ENCODE results near the gene KLHL9. TPM values are rescaled to one million over a fixed set of nuclear protein-coding genes. Genes with fewer than 3 reads are reported as not detected.

The KLHL9 gene
- polyA plus RNA-seq, 1 of the 3 experiments (the other 2 are of a cell fraction) = 6.8 TPM

GRCh38 chr9:21333226-21333625 lies 2.0 kb downstream of the KLHL9 start (continued):
- TF ChIP-seq, protein P1, sequence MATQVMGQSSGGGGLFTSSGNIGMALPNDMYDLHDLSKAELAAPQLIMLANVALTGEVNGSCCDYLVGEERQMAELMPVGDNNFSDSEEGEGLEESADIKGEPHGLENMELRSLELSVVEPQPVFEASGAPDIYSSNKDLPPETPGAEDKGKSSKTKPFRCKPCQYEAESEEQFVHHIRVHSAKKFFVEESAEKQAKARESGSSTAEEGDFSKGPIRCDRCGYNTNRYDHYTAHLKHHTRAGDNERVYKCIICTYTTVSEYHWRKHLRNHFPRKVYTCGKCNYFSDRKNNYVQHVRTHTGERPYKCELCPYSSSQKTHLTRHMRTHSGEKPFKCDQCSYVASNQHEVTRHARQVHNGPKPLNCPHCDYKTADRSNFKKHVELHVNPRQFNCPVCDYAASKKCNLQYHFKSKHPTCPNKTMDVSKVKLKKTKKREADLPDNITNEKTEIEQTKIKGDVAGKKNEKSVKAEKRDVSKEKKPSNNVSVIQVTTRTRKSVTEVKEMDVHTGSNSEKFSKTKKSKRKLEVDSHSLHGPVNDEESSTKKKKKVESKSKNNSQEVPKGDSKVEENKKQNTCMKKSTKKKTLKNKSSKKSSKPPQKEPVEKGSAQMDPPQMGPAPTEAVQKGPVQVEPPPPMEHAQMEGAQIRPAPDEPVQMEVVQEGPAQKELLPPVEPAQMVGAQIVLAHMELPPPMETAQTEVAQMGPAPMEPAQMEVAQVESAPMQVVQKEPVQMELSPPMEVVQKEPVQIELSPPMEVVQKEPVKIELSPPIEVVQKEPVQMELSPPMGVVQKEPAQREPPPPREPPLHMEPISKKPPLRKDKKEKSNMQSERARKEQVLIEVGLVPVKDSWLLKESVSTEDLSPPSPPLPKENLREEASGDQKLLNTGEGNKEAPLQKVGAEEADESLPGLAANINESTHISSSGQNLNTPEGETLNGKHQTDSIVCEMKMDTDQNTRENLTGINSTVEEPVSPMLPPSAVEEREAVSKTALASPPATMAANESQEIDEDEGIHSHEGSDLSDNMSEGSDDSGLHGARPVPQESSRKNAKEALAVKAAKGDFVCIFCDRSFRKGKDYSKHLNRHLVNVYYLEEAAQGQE (IDR thresholded peaks at IDR 0.05; ENCODE audit: low read depth, low read length) = no peak
- TF ChIP-seq NFIC (IDR thresholded peaks at IDR 0.05; ENCODE audit: borderline replicate concordance) = no peak
- TF ChIP-seq JUND (IDR thresholded peaks at IDR 0.05) = no peak
- TF ChIP-seq EP300 (IDR thresholded peaks at IDR 0.05; ENCODE audit: borderline replicate concordance in 1 of 2, low read depth in 1 of 2, low read length in 1 of 2) = no peak
- TF ChIP-seq SIN3A (IDR thresholded peaks at IDR 0.05; ENCODE audit: borderline replicate concordance, low read depth, low read length) = no peak
- TF ChIP-seq CHD2 (IDR thresholded peaks at IDR 0.05; ENCODE audit: low read length, partially characterized antibody) = no peak
- TF ChIP-seq, protein P2, sequence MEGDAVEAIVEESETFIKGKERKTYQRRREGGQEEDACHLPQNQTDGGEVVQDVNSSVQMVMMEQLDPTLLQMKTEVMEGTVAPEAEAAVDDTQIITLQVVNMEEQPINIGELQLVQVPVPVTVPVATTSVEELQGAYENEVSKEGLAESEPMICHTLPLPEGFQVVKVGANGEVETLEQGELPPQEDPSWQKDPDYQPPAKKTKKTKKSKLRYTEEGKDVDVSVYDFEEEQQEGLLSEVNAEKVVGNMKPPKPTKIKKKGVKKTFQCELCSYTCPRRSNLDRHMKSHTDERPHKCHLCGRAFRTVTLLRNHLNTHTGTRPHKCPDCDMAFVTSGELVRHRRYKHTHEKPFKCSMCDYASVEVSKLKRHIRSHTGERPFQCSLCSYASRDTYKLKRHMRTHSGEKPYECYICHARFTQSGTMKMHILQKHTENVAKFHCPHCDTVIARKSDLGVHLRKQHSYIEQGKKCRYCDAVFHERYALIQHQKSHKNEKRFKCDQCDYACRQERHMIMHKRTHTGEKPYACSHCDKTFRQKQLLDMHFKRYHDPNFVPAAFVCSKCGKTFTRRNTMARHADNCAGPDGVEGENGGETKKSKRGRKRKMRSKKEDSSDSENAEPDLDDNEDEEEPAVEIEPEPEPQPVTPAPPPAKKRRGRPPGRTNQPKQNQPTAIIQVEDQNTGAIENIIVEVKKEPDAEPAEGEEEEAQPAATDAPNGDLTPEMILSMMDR (IDR thresholded peaks at IDR 0.05) = no peak
- TF ChIP-seq SMC3 (IDR thresholded peaks at IDR 0.05; ENCODE audit: low read depth, low read length) = no peak
- no peak for TF ChIP-seq TAF1 (IDR thresholded peaks at IDR 0.05; ENCODE audit: borderline replicate concordance, low read depth, low read length)
- TF ChIP-seq, protein P3, sequence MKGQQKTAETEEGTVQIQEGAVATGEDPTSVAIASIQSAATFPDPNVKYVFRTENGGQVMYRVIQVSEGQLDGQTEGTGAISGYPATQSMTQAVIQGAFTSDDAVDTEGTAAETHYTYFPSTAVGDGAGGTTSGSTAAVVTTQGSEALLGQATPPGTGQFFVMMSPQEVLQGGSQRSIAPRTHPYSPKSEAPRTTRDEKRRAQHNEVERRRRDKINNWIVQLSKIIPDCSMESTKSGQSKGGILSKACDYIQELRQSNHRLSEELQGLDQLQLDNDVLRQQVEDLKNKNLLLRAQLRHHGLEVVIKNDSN (IDR thresholded peaks at IDR 0.05; ENCODE audit: borderline replicate concordance, low read depth) = no peak

- peak; percentile 14 for DNase-seq
- ChIA-PET POLR2A (no interaction called here), CTCF (interaction anchor here (0.7 to 8.2 kb wide), 4 partner anchors 9 to 133 kb away, joined by 3 to 143 read pairs (median 3); no protein-coding TSS in a partner anchor)
- Histone ChIP-seq H4K20me1 (ENCODE audit: insufficient read depth) (peaks cover 71% of the 10 kb centered on the region), H3K27me3 (ENCODE audit: insufficient read depth) (no peaks in the 10 kb centered on the region), H3K9me3 (no peaks in the 10 kb centered on the region), H3K9me2 (no peaks in the 10 kb centered on the region), H2AFZ (ENCODE audit: low read depth) (no peak overlapping the region), H3F3A (replicated peaks; ENCODE audit: insufficient read depth) (peaks cover 4% of the 10 kb centered on the region), H3K4me2 (peak overlapping the region; percentile 82), H3K79me2 (ENCODE audit: insufficient read depth) (peaks cover 84% of the 10 kb centered on the region), H3K36me3 (replicated peaks in 1 of 2; ENCODE audit: control insufficient read depth in 1 of 2, insufficient read depth in 2 of 2, low read length in 1 of 2) (peaks cover 19 to 39% of the 10 kb centered on the region in 2 experiments), H3K4me3 (ENCODE audit: low read depth in 2 of 2, low read length in 1 of 2) (no peak overlapping the region; a peak in 1 of 4 replicates), H3K9ac (no peak overlapping the region), H3K4me1 (ENCODE audit: control insufficient read depth in 1 of 2, insufficient read depth in 2 of 2, low read depth in 1 of 2, low read length in 1 of 2) (peaks cover 12 to 28% of the 10 kb centered on the region in 2 experiments; a peak in 3 of 4 replicates), H3K27ac (ENCODE audit: low read depth in 2 of 2, low read length in 1 of 2) (peak overlapping the region in 1 of 2 experiments; percentile 39; a peak in 2 of 4 replicates)
- TF ChIP-seq EZH2phosphoT487 (IDR thresholded peaks at IDR 0.05; ENCODE audit: borderline replicate concordance, low read depth) (no peak), TAF1 (IDR thresholded peaks at IDR 0.05; ENCODE audit: borderline replicate concordance, low read depth, low read length) (no peak), FOXM1 (IDR thresholded peaks at IDR 0.05; ENCODE audit: low read depth) (no peak), USF2 (IDR thresholded peaks at IDR 0.05; ENCODE audit: borderline replicate concordance, low read depth, low read length) (no peak), JUND (IDR thresholded peaks at IDR 0.05) (no peak), FOXJ3 (CRISPR knock-in tag; IDR thresholded peaks at IDR 0.05) (no peak), IRF3 (IDR thresholded peaks at IDR 0.05; ENCODE audit: low read depth, low read length) (no peak), SMC3 (IDR thresholded peaks at IDR 0.05; ENCODE audit: low read depth, low read length) (no peak), NRF1 (IDR thresholded peaks at IDR 0.05; ENCODE audit: low read depth, low read length) (no peak)
- TF ChIP-seq, protein P2 (IDR thresholded peaks at IDR 0.05) = no peak
- 33% methylated on average over 5 of the region's 5 CpGs for WGBS (ENCODE audit: low lambda C conversion rate)
These were observed 3.4 kb downstream of the KLHL9 start for GRCh38 chr9:21331676-21332402.

Measured in SK-N-SH (cell line).